ENCODE data around the gene SGPP1.

GRCh38 chr14:63766611-63767010 lies 38.7 kb upstream of the SGPP1 start:
- TF ChIP-seq CTCF (IDR thresholded peaks at IDR 0.05) (no peak), POLR2A (IDR thresholded peaks at IDR 0.05) (no peak)

Data from lower leg skin (tissue), 3 donors.